ENCODE data around the gene UBE2K. TPM values are rescaled to one million over a fixed set of nuclear protein-coding genes. Genes with fewer than 3 reads are reported as not detected.

UBE2K gene
- total RNA-seq, 2 donors from 2014 or later, result 99.0 to 99.6 TPM

- TF ChIP-seq, protein P1, sequence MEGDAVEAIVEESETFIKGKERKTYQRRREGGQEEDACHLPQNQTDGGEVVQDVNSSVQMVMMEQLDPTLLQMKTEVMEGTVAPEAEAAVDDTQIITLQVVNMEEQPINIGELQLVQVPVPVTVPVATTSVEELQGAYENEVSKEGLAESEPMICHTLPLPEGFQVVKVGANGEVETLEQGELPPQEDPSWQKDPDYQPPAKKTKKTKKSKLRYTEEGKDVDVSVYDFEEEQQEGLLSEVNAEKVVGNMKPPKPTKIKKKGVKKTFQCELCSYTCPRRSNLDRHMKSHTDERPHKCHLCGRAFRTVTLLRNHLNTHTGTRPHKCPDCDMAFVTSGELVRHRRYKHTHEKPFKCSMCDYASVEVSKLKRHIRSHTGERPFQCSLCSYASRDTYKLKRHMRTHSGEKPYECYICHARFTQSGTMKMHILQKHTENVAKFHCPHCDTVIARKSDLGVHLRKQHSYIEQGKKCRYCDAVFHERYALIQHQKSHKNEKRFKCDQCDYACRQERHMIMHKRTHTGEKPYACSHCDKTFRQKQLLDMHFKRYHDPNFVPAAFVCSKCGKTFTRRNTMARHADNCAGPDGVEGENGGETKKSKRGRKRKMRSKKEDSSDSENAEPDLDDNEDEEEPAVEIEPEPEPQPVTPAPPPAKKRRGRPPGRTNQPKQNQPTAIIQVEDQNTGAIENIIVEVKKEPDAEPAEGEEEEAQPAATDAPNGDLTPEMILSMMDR (IDR thresholded peaks at IDR 0.05), result no peak
- no peak overlapping the region for H3K9ac ChIP-seq (ENCODE audit: low read depth in 2 of 2, low read length in 2 of 2)
- no peak overlapping the region for H3K27ac ChIP-seq
- H3K27me3 ChIP-seq, result no peaks in the 10 kb centered on the region
- H3K4me3 ChIP-seq, result no peak overlapping the region
- DNase-seq, result no peak
- no peaks in the 10 kb centered on the region for H3K4me1 ChIP-seq
- no peaks in the 10 kb centered on the region for H3K9me3 ChIP-seq
- peaks cover 5% of the 10 kb centered on the region for H3K36me3 ChIP-seq
- intact Hi-C loops (cut with DNase I), result no loop called here
Observed at GRCh38 chr4:39825741-39826231, 127.8 kb downstream of the UBE2K start.

Other genes with a start within 250 kb of the UBE2K start
- 1,000 to 10,000 TPM; 1,123 to 1,383 TPM for gene RPL9, start 239.2 kb upstream of the UBE2K start, total RNA-seq
- 10 to 100 TPM; 21.1 to 28.3 TPM for gene LIAS, start 239.1 kb upstream of the UBE2K start, total RNA-seq
- 100 to 1,000 TPM; 265 to 328 TPM for gene UGDH, start 170.7 kb upstream of the UBE2K start, total RNA-seq
- gene SMIM14, start 59.3 kb upstream of the UBE2K start, total RNA-seq, result 100 to 1,000 TPM in 1 of 2 donors, 10 to 100 TPM in 1; 69.4 to 127 TPM